ENCODE results near the gene PTBP2.
"Not testable (repeated sequence)": the region's sequence is repeated elsewhere in the genome, so short reads cannot be mapped to it uniquely, and the experiment has no call there.

The PTBP2 gene

DNA sequence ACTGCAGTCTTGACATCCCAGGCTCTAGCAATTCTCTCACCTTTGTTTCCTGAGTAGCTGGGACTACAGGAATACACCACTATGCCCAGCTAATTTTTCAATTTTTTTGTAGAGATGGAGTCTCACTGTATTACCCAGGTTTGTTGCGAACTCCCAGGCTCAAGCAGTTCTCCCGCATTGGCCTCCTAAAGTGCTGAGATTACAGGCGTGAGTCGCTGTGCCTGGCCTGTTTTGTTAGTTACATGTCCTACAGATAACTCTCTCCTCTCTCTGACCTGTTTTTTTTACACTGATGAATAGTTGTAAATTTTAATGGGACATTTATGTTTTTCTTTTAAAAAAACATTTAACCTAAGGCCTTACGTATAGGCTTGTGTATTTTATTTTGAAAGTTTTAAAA lies 19.8 kb downstream of the PTBP2 start:
- no peak for DNase-seq

DNA sequence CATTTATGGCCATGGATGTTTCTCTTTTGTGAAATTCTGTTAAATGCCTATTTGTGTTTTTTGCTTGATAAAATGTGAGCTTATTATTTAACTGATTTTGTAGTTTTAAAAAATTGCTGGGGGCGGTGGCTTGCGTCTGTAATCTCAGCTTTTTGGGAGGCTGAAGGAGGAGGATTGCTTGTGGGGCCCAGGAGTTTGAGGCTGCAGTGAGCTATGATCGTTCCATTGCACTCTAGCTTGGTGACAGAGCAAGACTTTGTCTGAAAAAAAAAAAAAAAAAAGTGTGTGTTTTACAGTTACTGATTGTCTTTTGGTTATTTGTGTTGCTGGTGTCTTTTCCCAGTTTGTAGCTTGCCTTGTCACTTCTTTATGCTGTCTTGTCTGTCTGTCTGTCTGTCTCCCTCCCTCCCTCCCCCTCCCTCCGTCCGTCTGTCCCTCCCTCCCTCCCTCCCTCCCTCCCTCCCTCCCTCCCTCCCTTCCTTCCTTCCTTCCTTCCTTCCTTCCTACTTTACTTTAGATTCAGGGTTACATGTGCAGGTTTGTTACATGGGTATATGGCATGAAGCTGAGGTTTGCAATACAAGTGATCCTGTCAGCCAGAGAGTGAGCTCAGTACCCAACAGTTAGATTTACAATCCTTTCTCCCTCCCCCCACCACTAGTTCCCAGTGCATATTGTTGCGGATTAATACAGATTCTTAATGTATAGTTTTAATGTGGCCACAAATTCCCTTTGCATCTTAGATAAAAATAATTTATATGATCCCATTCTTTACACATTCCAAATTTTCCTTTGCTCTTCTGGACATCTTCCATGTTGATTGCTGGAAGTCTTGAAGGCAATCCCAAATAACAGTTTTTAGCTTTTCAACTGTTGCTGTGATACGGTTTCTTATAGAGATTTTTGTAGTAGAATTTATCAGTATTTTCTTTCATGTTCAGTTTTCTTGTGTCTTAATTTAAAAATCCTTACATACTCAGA lies 25.1 kb downstream of the PTBP2 start:
- DNase-seq, result no peak

DNA sequence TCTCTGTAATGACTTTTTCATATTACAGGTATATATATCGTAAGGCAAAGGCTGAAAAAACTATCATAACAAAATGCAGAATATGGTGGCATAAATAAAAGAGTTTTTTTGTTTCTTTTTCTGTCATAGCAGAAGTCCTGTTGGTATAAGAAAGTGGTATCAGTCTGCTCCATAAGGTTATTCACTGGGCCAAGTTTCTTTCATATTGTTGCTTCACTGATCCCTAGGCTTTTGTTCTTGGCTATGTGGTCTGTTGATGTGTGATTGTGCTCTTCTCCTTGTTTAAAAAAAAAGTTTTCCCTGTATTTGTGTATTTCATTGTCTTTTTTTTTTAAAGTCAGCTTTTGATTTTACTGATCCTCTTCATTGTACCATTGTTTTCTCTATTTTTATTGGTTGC lies 26.0 kb downstream of the PTBP2 start:
- DNase-seq, result no peak

DNA sequence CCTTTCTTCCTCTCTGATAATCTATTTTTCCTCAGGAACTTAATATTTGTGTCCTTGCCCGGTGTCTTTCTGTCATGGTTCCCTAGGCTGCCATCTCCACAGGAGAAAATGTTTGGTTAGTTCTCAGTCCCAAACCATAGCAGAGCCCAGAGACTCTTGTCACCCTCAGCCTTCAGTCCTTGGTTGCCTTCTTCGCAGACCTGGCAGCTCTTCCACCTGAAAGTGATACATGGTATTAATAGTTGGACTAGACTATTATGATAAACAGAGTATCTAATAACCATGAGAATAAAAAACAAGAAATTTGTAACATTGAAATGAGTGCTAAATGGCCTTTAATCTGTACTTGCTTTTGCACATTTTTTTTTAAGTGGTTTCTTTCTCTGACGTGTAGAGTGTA lies 26.5 kb downstream of the PTBP2 start:
- DNase-seq, result no peak

DNA sequence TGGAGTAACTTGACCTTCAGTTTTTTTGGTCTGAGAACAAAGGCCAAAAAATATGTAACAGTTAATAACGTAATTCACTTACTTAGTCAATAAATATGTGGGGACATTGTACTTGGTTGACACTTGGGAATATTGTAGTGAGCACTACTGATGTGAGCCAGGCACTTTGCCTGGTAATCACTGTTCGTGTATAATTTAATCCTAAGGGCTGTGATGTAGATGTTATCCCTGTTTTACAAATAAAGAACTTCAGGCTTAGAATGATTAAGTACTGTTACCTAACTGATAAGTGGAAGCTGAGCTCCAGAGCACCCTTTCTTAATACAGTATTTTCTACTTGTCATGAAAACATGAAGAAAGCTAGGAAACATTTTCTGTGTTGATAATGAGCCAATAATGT lies 28.0 kb downstream of the PTBP2 start:
- DNase-seq, result no peak

DNA sequence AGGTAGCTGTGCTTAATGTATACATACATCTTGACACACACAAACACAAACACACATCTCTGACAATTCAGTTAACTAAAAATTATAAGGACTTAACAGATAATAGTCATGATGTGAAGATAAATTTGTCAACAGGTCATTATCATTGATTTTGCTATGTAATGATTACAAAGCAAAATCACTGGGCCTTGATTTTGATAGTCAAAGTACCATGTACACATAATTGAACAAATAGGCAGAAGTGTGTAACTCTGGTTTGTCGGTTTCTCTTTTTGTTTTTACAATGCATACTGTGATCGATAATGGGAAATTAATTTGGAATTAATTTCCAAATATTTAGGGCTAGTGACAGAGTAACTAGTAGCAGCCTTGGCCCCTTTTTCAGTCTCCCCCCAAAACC lies 30.8 kb downstream of the PTBP2 start:
- DNase-seq, result no peak

DNA sequence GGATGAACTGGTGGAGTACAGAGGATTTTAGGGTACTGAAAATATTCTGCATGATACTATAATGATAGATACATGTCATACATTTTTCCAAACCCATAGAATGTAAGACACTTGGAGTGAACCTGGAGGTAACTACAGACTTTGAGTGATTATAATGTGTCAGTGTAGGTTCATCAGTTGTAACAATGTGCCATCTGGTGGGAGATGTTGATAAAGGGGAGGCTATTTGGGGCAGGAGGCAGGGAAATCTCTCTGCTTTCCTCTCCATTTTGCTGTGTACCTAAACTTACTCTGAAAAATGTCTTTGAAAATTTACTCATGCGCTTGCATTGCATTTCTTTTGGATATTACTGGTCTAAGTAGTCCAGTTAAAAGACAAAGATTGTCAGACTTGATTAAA lies 35.2 kb downstream of the PTBP2 start:
- no peak for DNase-seq

GRCh38 chr1:96762586-96762985 lies 41.0 kb downstream of the PTBP2 start:
- not testable (repeated sequence) for DNase-seq

GRCh38 chr1:96763514-96763913 lies 41.9 kb downstream of the PTBP2 start:
- DNase-seq, result no peak

- no peak for DNase-seq
These were observed 42.9 kb downstream of the PTBP2 start for GRCh38 chr1:96764469-96764868.

- DNase-seq, result no peak
These were observed 50.3 kb downstream of the PTBP2 start for GRCh38 chr1:96771847-96772246.

DNA sequence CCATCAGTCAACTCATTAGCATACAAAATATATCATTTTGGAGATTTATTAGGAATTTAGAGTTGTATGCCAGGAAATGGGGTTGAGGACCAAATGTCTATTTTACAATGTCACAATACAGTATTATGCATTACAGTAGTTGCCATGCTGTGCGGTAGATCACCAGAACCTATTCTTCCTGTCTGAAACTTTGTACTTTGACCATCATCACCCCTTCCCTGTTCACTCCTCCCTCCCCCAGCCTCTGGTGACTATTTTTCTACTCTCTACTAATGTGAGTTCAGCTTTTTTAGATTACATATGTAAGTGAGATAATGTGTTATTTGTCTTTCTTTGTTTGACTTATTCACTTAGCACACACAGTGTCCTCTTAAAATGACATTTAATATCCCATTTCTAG lies 50.8 kb downstream of the PTBP2 start:
- DNase-seq, result no peak

DNA sequence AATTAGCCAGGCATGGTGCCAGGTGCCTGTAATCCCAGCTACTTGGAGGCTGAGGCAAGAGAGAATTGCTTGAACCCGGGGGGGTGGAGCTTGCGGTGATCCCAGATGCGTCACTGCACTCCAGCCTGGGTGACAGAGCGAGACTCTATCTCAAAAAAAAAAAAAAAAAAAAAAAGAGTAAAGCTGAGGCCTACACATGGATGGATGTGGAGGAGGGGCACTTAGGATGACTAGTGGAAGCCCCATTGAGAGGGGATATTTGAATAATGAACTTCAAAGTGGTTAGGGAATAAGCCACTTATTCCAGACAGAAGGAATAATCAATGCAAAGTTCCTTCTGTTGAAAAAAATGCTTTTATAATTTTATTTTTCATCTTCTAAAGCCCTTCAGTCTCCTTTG lies 51.4 kb downstream of the PTBP2 start:
- DNase-seq, result no peak

DNA sequence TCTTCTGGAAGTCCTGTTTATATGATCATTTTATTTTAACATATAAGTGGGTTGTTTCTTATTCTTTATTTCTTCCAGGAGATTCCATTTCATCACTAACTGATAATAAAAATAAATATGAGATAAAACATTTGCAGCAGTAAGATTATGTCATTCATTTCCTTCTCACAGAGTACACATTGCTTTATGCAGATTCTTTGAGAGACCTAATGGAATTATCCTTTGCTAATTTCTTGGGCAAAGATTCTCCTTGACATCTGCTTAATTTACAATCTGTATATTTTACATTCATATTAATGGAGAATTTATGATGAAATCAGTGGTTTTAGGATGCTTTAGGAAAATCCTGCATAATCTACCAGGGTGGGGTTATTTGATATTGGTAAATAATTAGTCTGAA lies 60.6 kb downstream of the PTBP2 start:
- no peak for DNase-seq

GRCh38 chr1:96782856-96783255 lies 61.3 kb downstream of the PTBP2 start:
- no peak for DNase-seq

GRCh38 chr1:96790599-96790998 lies 69.0 kb downstream of the PTBP2 start:
- DNase-seq, result no peak

DNA sequence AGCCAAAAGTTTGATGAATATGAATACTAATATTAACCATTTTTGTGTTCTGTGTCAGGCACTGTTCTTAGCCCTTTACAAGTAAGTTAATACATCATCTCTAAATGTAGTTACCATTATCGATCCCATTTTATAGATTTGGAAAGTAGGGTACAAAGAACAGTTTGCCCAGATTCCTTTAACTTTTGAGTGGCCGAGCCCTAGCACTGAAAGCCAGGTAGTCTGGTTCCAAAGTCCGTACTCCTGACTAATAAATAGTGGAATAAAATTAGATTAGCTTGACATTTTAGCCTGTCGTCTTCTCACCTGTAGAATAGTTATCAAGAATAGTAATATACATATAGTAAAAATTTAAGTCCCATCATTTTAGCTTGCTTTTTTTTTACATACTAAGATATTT lies 70.6 kb downstream of the PTBP2 start:
- no peak for DNase-seq

DNA sequence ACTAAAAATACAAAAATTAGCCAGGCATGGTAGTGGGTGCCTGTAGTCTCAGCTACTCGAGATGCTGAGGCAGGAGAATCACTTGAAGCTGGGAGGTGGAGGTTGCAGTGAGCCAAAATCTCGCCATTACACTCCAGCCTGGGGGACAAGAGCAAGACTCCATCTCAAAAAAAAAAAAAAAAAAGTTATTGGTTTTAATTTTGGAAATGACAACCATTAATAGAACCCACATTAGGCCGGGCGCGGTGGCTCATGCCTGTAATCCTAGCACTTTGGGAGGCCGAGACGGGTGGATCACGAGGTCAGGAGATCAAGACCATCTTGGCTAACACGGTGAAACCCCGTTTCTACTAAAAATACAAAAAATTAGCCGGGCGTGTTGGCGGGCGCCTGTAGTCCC lies 80.1 kb downstream of the PTBP2 start:
- not testable (repeated sequence) for DNase-seq

- DNase-seq, result no peak
These were observed 83.1 kb downstream of the PTBP2 start for GRCh38 chr1:96804648-96805047.

DNA sequence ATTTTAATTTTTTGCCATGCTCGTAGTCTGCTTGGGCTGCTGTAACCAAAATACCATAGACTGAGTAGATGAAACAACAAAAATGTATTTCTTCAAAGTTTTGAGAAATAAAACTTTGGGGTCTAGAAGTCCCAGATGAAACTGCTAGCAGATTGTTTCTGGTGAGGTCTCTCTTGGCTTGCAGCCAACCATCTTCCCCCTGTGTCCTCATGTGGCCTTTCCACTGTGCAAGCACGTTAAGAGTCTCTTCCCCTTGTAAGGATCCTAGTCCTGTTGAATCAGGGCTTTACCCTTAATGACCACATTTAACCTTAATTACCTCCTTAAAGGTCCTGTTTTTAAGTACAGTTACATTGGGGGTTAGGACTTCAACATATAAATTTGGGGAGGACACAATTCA lies 86.6 kb downstream of the PTBP2 start:
- DNase-seq, result peak; percentile 33

- DNase-seq, result no peak
These were observed 94.3 kb downstream of the PTBP2 start for GRCh38 chr1:96815914-96816313.

- DNase-seq, result no peak
These were observed 98.5 kb downstream of the PTBP2 start for GRCh38 chr1:96820107-96820506.

DNA sequence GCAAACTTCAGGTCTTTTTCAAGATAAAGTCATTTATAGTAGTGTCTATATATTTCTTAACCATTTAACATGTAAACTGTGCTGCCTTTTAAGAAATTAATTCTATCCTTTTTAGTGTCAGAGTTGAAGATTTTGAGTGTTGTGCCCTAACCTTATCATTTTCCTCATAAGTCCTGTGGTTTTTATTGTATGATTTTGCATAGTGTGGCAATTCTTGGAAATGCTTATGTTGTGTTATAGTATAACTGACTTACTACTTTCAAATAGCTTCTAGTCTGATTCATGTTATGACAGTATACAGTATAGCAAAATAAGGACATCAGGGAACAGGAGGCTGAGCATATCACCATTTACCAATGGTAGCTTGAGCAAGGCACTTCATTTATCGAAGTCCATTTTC lies 99.1 kb downstream of the PTBP2 start:
- no peak for DNase-seq

- DNase-seq, result no peak
These were observed 103.6 kb downstream of the PTBP2 start for GRCh38 chr1:96825231-96825630.

Data from NCI-H1436 (cell line).